AG04450 (cell line): Measurements from ENCODE around the gene TTC5. TPM values are rescaled to one million over a fixed set of nuclear protein-coding genes. Genes with fewer than 3 reads are reported as not detected.

ENCODE experiments used
- CTCF ChIA-PET: fragments of 300-600, 350-600 bp; formaldehyde crosslinking; extraction: SDS; loops from one replicate; lab custom pipeline; 2022; ENCODE audit warnings: antibody characterized with exemption, inconsistent platforms; lab: Charles Lee
- POLR2A ChIA-PET: fragments of 350-600 bp; formaldehyde crosslinking; extraction: SDS; loops from one replicate; lab custom pipeline; 2021; ENCODE audit warnings: antibody characterized with exemption, inconsistent platforms; lab: Yijun Ruan, JAX
- DNase-seq: peaks from one replicate; pipeline ENCODE4 v3.0.0-alpha.2; 2011; ENCODE audit warnings: low read depth, low spot score
- H3K27ac ChIP-seq: one replicate; pipeline ENCODE4 v1.5.1; 2012; ENCODE audit warnings: low read depth, low read length, control low read depth
- H3K27me3 ChIP-seq: one replicate; pipeline ENCODE4 v1.6.0; 2012; ENCODE audit warnings: low read length; ENCODE audit not compliant: control insufficient read depth, insufficient read depth
- H3K4me3 ChIP-seq: 2 replicates; pipeline ENCODE4 v1.5.1; 2011; ENCODE audit warnings: mild to moderate bottlenecking, low read depth, low read length, control low read depth
- H3K9me3 ChIP-seq: 2 replicates; pipeline ENCODE4 v1.5.1; 2012; ENCODE audit warnings: low read length; ENCODE audit not compliant: control insufficient read depth, insufficient read depth
- polyA plus RNA-seq: library from polyadenylated mRNA; depleted of rRNA; stranded (reverse); fragments of >200 nt; gene quantifications from 2 replicates; pipeline ENCODE4 v1.2.3, GENCODE V29; 2011
- TF ChIP-seq, protein P1 (sequence below): IDR thresholded peaks from 2 replicates; pipeline ENCODE4 v1.5.1; 2011; ENCODE audit warnings: low read depth, low read length, control low read depth, inconsistent platforms

The TTC5 gene
- polyA plus RNA-seq, 1 experiment, result 23.5 TPM

DNA sequence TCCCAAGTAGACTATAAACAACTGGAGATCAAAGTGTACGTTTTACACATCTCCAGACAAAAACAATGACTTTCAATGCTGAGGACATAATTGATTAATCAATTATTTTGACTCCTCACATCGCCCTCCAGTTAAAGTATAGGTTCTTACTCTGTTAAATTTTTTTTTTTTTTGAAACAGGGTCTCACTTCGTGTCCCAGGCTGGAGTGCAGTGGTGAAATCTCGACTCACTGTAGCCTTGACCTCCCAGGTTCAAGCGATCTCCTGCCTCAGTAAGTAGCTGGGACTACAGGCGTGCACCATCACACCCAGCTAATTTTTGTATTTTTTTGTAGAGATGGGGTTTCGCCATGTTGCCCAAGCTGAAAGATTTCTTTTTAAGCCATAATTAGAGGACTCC lies 28.3 kb upstream of the TTC5 start:
- Histone ChIP-seq H3K4me3 (no peak overlapping the region), H3K27ac (no peak overlapping the region), H3K27me3 (no peaks in the 10 kb centered on the region), H3K9me3 (no peaks in the 10 kb centered on the region)
- DNase-seq, result no peak
- ChIA-PET POLR2A (interaction anchor here (1.4 kb wide), 1 partner anchor 9 kb away, joined by 14 read pairs; the partner anchor contains the start of gene PARP2), CTCF (interaction anchor here (1.0 to 8.9 kb wide), 5 partner anchors 7 to 357 kb away, joined by 3 to 158 read pairs (median 4); partner anchors contain the start of gene PARP2)
- TF ChIP-seq, protein P1, sequence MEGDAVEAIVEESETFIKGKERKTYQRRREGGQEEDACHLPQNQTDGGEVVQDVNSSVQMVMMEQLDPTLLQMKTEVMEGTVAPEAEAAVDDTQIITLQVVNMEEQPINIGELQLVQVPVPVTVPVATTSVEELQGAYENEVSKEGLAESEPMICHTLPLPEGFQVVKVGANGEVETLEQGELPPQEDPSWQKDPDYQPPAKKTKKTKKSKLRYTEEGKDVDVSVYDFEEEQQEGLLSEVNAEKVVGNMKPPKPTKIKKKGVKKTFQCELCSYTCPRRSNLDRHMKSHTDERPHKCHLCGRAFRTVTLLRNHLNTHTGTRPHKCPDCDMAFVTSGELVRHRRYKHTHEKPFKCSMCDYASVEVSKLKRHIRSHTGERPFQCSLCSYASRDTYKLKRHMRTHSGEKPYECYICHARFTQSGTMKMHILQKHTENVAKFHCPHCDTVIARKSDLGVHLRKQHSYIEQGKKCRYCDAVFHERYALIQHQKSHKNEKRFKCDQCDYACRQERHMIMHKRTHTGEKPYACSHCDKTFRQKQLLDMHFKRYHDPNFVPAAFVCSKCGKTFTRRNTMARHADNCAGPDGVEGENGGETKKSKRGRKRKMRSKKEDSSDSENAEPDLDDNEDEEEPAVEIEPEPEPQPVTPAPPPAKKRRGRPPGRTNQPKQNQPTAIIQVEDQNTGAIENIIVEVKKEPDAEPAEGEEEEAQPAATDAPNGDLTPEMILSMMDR, result no peak

DNA sequence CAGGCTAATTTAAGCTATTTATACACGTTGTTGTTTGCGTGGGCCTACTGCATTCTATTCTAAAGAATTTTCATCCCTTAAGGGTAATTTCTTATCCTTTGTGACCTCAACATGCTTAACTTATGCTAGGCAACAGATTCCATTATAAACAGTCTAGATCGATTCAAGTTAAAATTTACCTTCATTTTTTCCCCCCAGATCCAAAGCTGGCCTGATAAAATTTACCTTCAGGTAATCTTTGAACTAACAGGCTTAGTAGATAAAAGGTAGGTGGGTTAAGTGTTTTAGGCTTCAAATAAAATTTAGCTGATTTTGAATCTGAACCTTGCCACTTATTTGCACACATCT lies 27.7 kb upstream of the TTC5 start:
- TF ChIP-seq, protein P1, result no peak
- ChIA-PET CTCF (interaction anchor here (1.0 to 8.9 kb wide), 6 partner anchors 8 to 357 kb away, joined by 3 to 158 read pairs (median 4); partner anchors contain the start of genes PARP2 and TTC5), POLR2A (interaction anchor here (1.4 kb wide), 1 partner anchor 9 kb away, joined by 14 read pairs; the partner anchor contains the start of gene PARP2)
- H3K27me3 ChIP-seq, result no peaks in the 10 kb centered on the region
- no peak for DNase-seq
- H3K27ac ChIP-seq, result no peak overlapping the region
- H3K9me3 ChIP-seq, result no peaks in the 10 kb centered on the region
- peak overlapping the region; percentile 82 for H3K4me3 ChIP-seq

GRCh38 chr14:20332788-20333493 lies 27.2 kb upstream of the TTC5 start, which contains the start of gene CCNB1IP1:
Gene CCNB1IP1, minus strand, starts transcription at chr14:20333279. Its CDS starts 16,756 bp downstream, at chr14:20316523.
- H3K27me3 ChIP-seq, result no peaks in the 10 kb centered on the region
- no peaks in the 10 kb centered on the region for H3K9me3 ChIP-seq
- H3K27ac ChIP-seq, result peak within 1 kb of the TSS; percentile 59
- CTCF ChIA-PET, result interaction anchor here (0.9 to 8.9 kb wide), 8 partner anchors 7 to 358 kb away, joined by 3 to 158 read pairs (median 4); partner anchors contain the start of genes PARP2 and TTC5
- peak within 1 kb of the TSS; percentile 82 for H3K4me3 ChIP-seq
- TF ChIP-seq, protein P1, result no peak
- peak; percentile 48 for DNase-seq
- POLR2A ChIA-PET, result interaction anchor here (0.7 to 1.5 kb wide), 3 partner anchors 10 to 123 kb away, joined by 3 to 14 read pairs (median 9); partner anchors contain the start of genes APEX1 and PARP2

DNA sequence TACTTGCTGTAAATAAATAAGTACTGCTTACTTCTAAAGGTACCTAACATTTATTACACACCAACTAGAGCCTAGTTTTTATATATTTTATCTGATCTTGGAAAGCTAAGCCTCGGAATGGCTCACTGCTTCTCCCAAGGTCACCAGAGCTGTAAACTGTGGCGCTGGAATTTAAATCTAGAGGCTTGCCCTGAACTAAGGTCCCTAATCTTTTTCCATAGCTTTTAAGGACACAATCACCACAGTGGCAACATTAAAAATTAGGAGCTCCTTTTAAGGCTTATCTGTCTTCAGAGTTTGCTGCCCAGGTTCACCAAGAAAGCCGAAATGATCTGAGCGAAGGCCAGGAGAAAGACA lies 26.7 kb upstream of the TTC5 start:
- Histone ChIP-seq H3K4me3 (peak overlapping the region; percentile 82), H3K27me3 (no peaks in the 10 kb centered on the region), H3K27ac (peak overlapping the region; percentile 59), H3K9me3 (no peaks in the 10 kb centered on the region)
- DNase-seq, result no peak
- TF ChIP-seq, protein P1, result no peak
- POLR2A ChIA-PET, result interaction anchor here (0.7 to 1.5 kb wide), 2 partner anchors 11 to 123 kb away, joined by 3 to 9 read pairs; partner anchors contain the start of genes APEX1 and PARP2
- CTCF ChIA-PET, result interaction anchor here (0.9 to 8.9 kb wide), 5 partner anchors 9 to 281 kb away, joined by 3 to 158 read pairs (median 6); partner anchors contain the start of genes PARP2 and TTC5
